Effector memory CD8-positive, alpha-beta T cell (primary cell): ENCODE results near the gene NAV3.

Source experiments
- ATAC-seq: fragments of 150-1000 bp; cut with Tn5 transposase; replicated peaks from 2 replicates; pipeline ENCODE4 v1.10.0; 2021; ENCODE audit warnings: mild to moderate bottlenecking, moderate library complexity
- DNase-seq, 3 experiments: peaks; one replicate each; pipeline ENCODE4 v3.0.0; 2021
- H3K27ac Mint-ChIP-seq, 2 donors: one replicate each; pipeline ENCODE4 v1.8.0; 2022; ENCODE audit warnings: mild to moderate bottlenecking in 2 of 2, mixed read lengths in 2 of 2, moderate library complexity in 2 of 2
- H3K27me3 Mint-ChIP-seq, 2 donors: one replicate each; pipeline ENCODE4 v1.8.0; 2022; ENCODE audit warnings: mixed read lengths in 2 of 2
- H3K36me3 Mint-ChIP-seq: one replicate; pipeline ENCODE4 v1.8.0; 2022; ENCODE audit warnings: mild to moderate bottlenecking, moderate library complexity, mixed read lengths; ENCODE audit not compliant: insufficient read depth
- H3K4me1 Mint-ChIP-seq, 2 donors: one replicate each; pipeline ENCODE4 v1.8.0; 2022; ENCODE audit warnings: low read depth in 2 of 2, mixed read lengths in 2 of 2
- H3K4me3 Mint-ChIP-seq, 2 donors: one replicate each; pipeline ENCODE4 v1.8.0; 2022; ENCODE audit warnings: mild to moderate bottlenecking in 2 of 2, mixed read lengths in 2 of 2, moderate library complexity in 2 of 2
- H3K9me3 Mint-ChIP-seq, 2 donors: one replicate each; pipeline ENCODE4 v1.8.0; 2022; ENCODE audit warnings: mixed read lengths in 2 of 2

The NAV3 gene

DNA sequence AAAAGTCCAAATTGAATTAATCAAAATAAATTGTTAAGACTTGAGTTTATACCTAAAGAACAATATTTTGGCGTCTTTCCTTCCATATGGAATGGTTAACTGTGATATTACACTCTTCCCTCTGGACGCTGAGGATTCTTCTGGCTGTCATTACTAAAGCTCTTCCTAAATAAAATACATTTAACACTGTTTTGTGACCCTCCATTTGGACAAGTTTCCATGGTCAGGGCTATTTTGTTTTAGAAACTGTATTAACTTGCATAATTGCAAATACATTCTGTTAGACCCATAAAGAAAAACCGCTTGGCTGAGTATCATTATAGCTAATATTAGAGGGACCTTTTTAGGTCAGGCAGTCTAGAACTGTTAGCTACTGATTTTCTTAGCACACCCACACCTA is 87.4 kb downstream of the NAV3 start:
- Mint-ChIP-seq H3K36me3 (no peaks in the 10 kb centered on the region), H3K9me3 (peaks cover 10 to 15% of the 10 kb centered on the region in 2 donors), H3K27me3 (no peaks in the 10 kb centered on the region), H3K4me1 (no peaks in the 10 kb centered on the region), H3K4me3 (no peak overlapping the region), H3K27ac (no peak overlapping the region)
- ATAC-seq, result no peak
- no peak for DNase-seq

DNA sequence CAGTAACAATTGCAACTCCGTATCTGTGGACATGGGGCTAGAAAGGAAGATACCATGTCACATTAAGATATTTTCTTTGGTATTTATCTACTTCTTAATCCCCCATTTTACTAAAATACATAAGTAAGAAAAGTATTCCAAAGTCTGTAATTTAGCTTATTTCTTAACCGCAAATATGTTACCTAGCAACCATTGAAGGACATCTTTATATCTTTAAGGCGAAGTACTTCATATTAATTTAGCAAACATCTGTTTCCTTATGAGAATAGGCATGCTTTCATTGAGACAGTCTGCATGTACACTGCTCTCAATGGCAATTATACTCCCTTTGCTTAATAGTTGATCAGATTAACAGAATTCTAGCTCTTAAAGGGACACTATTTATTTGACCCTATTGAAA is 88.8 kb downstream of the NAV3 start:
- no peak for DNase-seq
- Mint-ChIP-seq H3K9me3 (peaks cover 10 to 22% of the 10 kb centered on the region in 2 donors), H3K4me3 (no peak overlapping the region), H3K27ac (no peak overlapping the region), H3K4me1 (no peaks in the 10 kb centered on the region), H3K36me3 (no peaks in the 10 kb centered on the region), H3K27me3 (no peaks in the 10 kb centered on the region)
- ATAC-seq, result no peak

DNA sequence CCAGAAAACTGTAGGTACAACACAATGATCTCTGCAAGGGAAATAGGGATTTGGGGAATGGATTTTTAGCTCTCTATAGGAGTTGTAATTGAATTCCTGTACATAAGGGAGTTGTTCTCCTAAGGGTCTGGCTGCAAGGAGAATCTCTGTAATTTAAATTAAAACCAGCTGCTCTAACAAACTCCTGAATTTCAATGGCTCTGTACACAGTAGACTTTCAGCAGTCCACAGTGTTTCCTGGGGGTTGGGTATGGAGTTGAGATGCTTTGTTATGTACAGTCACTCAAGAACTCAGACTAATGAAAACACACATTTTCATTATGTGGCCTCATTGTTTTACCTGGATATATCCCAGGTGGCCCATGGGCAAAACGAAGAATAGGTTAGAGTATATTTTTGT is 93.2 kb downstream of the NAV3 start:
- no peaks in the 10 kb centered on the region for H3K4me1 Mint-ChIP-seq
- no peaks in the 10 kb centered on the region for H3K27me3 Mint-ChIP-seq
- DNase-seq (no peak), ATAC-seq (no peak)
- H3K9me3 Mint-ChIP-seq, result peaks cover 3 to 13% of the 10 kb centered on the region in 2 donors
- H3K36me3 Mint-ChIP-seq, result no peaks in the 10 kb centered on the region
- no peak overlapping the region for H3K4me3 Mint-ChIP-seq
- H3K27ac Mint-ChIP-seq, result no peak overlapping the region

DNA sequence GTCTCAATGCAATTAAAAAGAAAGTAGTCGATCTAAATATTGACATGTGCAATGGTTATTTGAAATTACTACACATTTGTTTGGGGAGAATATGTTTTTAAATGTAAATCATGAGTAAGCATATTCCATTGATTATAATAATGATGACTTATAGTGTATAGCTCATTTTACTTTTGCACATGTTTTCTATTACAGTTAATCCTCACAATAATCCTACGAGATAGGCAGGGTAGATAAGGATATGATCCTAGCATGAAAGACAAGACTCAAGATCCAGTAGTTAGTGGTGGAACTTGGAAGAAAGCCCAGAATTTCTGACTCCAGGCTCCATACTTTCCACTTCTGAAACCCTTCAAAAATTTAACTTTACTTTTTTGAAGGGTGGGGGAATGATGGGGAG is 94.0 kb downstream of the NAV3 start:
- ATAC-seq, result no peak
- H3K9me3 Mint-ChIP-seq, result peaks cover 3 to 13% of the 10 kb centered on the region in 2 donors
- DNase-seq, result no peak

DNA sequence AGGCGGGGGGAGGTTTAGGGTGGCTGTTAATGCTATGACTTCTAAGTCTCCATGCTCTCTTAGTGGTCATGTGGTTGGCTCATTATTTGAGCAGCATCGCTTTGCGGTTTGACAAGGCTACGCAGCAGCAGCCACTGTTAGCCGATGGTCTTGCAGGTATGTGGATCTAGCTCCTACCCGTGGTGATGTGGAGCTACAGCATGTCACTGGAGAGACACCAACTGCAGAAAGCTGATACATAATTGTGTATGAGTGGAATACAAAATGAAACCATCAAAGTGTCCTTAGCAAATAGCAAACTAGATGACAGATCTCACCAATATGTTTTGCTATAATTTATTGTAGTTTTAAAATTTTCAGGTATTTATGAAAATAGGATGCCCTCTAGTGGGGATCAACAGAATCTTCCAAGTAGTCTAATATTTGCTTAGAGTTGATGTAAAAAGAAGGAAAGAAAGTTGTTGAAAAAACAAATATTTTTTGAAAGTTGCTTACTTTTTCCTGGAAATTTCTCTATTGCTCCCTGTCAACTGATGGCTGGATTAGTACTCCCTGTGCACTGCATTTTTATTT is 94.9 kb downstream of the NAV3 start:
- DNase-seq, result no peak
- Mint-ChIP-seq H3K4me3 (no peak overlapping the region), H3K36me3 (no peaks in the 10 kb centered on the region), H3K27ac (no peak overlapping the region), H3K4me1 (no peaks in the 10 kb centered on the region), H3K9me3 (peaks cover 3 to 13% of the 10 kb centered on the region in 2 donors), H3K27me3 (no peaks in the 10 kb centered on the region)
- no peak for ATAC-seq

More for the DNA sequence above, 94.0 kb downstream of the NAV3 start:
- H3K4me3 Mint-ChIP-seq, result no peak overlapping the region
- no peak overlapping the region for H3K27ac Mint-ChIP-seq
- no peaks in the 10 kb centered on the region for H3K27me3 Mint-ChIP-seq
- no peaks in the 10 kb centered on the region for H3K4me1 Mint-ChIP-seq
- H3K36me3 Mint-ChIP-seq, result no peaks in the 10 kb centered on the region

DNA sequence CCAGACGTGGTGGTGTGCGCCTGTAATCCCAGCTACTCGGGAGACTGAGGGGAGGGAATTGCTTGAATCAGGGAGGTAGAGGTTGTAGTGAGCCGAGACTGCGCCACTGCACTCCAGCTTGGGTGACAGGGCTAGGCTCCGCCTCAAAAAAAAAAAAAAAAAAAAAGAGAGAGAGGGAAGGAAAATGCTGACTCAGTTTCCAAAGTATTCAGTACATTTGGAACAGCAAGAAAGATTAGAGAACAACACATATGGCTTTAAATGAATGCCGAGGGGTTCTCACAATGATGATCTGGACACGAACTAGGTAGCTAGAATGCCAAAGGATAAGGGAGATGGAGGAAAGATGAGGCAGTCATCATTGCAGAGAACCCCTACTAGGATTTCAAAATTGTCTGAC is 97.4 kb downstream of the NAV3 start:
- Mint-ChIP-seq H3K36me3 (no peaks in the 10 kb centered on the region), H3K9me3 (peaks cover 2 to 7% of the 10 kb centered on the region in 2 donors), H3K4me3 (no peak overlapping the region), H3K27ac (no peak overlapping the region), H3K27me3 (no peaks in the 10 kb centered on the region), H3K4me1 (no peaks in the 10 kb centered on the region)
- no peak for DNase-seq
- ATAC-seq, result no peak

DNA sequence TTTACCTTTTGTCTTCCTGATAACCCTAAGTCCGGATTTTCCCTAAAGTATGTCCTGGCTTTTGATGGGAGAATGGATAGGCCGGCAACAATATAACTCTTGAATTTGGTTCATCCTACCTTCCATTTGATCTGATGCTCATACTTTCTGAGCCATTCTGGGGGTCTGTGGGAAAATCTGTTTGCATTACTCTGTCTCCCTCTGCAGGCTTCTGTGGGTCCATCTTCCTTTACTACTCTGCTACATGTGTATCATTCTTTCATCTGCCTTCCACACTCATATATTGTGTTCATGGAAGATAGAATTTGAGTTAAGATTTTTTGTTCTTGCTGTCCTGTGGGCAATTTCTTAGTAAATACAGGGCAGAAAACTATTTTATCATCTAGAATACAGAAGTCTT is 101.5 kb downstream of the NAV3 start:
- peaks cover 0 to 7% of the 10 kb centered on the region in 2 donors for H3K9me3 Mint-ChIP-seq
- H3K4me1 Mint-ChIP-seq, result no peaks in the 10 kb centered on the region
- no peak for ATAC-seq
- no peak overlapping the region for H3K27ac Mint-ChIP-seq
- H3K4me3 Mint-ChIP-seq, result no peak overlapping the region
- no peaks in the 10 kb centered on the region for H3K36me3 Mint-ChIP-seq
- no peak for DNase-seq
- H3K27me3 Mint-ChIP-seq, result no peaks in the 10 kb centered on the region

DNA sequence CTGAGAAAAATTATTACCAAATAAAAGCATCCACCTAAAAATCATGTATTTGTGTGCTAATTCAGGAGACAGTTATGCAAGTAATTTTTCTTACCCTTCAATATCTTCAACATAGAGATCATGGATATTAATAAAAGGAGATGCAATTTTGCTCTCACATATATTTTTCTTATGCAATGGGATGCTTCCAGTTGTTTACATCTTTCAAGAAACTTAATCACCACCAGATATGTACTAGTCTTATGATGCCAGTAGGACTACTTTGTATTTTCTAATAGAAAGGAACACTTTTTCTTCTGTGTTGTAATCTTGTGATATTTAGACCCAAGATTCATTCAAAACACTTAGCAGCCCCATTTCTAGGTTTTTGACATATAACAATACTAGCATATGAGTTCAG is 107.6 kb downstream of the NAV3 start:
- ATAC-seq (no peak), DNase-seq (no peak)
- Mint-ChIP-seq H3K27ac (no peak overlapping the region), H3K4me3 (no peak overlapping the region), H3K36me3 (no peaks in the 10 kb centered on the region), H3K9me3 (peaks cover 5 to 13% of the 10 kb centered on the region in 2 donors), H3K27me3 (no peaks in the 10 kb centered on the region), H3K4me1 (no peaks in the 10 kb centered on the region)

DNA sequence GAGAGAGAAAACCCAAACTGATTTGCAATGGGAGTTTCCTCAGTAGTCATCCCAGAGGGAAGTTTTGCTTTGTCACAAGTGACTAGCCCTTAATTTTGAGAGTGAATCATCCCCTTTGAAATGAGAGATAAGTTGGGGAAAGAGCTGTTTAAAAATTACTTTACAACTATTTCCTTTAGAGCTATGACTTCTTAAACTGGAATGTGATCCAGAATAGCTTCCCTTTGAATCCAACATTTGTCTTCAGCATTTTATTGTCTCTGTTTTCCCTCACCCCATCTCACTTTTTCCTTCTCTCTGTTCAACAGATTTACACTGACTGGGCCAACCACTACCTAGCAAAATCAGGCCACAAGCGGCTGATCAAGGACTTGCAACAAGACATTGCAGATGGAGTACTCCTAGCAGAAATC is 109.3 kb downstream of the NAV3 start:
- ATAC-seq (no peak), DNase-seq (no peak)
- H3K4me1 Mint-ChIP-seq, result no peaks in the 10 kb centered on the region
- H3K27ac Mint-ChIP-seq, result no peak overlapping the region
- H3K9me3 Mint-ChIP-seq, result peaks cover 4 to 21% of the 10 kb centered on the region in 2 donors
- no peaks in the 10 kb centered on the region for H3K27me3 Mint-ChIP-seq
- H3K36me3 Mint-ChIP-seq, result no peaks in the 10 kb centered on the region
- no peak overlapping the region for H3K4me3 Mint-ChIP-seq

DNA sequence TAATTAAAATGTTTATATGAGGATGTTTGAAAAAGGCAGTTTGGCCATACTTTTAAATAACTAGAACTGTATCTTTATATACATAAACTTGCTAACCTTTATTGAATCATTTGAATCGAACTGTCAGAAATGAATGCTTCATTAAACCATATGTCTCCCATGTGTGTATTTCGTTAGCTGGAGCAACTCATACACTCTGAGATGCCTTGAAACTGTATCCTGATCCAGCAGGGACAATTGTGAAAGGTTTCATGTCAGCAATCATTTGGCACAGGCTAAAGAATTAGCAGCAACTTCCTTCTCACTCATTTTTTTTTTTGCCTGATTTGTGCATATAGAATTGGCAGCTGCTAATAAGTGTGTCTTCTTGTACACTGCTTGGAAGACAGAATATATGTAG is 109.9 kb downstream of the NAV3 start:
- Mint-ChIP-seq H3K27ac (no peak overlapping the region), H3K27me3 (no peaks in the 10 kb centered on the region), H3K4me1 (no peaks in the 10 kb centered on the region), H3K36me3 (no peaks in the 10 kb centered on the region), H3K9me3 (peaks cover 4 to 21% of the 10 kb centered on the region in 2 donors), H3K4me3 (no peak overlapping the region)
- no peak for ATAC-seq
- no peak for DNase-seq

DNA sequence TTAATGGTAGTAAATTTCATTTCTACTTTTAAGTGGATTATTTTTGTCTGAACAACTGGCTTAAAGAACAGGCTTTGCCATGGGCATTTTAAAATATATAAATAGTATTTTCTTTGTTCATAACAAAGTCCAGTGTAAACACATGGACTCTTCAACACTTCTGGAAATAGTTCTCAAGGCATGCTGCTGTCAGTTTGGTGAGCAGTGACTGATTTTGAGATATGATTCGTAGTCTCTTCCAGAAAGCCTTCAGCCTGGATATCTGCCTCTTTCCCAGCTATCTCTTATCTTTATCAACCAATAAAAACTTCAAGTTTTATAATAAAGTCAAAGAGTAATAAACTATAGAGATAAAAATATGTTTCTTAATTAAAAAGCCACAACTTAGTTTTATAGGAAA is 110.7 kb downstream of the NAV3 start:
- no peaks in the 10 kb centered on the region for H3K27me3 Mint-ChIP-seq

DNA sequence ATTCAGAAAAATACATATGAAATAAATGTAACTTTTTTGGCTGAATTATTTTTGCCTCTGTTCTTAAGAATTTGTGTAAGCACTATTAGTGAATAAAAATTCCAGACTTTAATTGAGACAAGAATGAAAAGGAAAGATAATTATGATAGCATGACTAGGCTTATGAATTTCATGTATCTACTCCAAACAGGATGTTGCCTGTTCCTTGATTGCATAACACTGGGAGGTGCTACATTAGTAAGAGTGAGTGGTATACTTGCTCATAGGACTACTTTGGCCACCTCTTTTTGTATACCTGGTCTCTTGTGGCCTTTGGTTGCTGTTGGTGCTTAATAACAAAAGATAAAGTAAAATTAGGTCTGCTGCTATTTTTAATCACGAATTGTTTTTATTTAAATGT is 112.8 kb downstream of the NAV3 start:
- ATAC-seq (no peak), DNase-seq (no peak)
- Mint-ChIP-seq H3K9me3 (peaks cover 3 to 21% of the 10 kb centered on the region in 2 donors), H3K4me3 (no peak overlapping the region), H3K27me3 (no peaks in the 10 kb centered on the region), H3K27ac (no peak overlapping the region), H3K4me1 (no peaks in the 10 kb centered on the region), H3K36me3 (no peaks in the 10 kb centered on the region)

More for the DNA sequence above, 110.7 kb downstream of the NAV3 start:
- peaks cover 3 to 21% of the 10 kb centered on the region in 2 donors for H3K9me3 Mint-ChIP-seq
- no peaks in the 10 kb centered on the region for H3K4me1 Mint-ChIP-seq
- ATAC-seq, result no peak
- DNase-seq, result no peak
- H3K36me3 Mint-ChIP-seq, result no peaks in the 10 kb centered on the region
- H3K4me3 Mint-ChIP-seq, result no peak overlapping the region
- H3K27ac Mint-ChIP-seq, result no peak overlapping the region

DNA sequence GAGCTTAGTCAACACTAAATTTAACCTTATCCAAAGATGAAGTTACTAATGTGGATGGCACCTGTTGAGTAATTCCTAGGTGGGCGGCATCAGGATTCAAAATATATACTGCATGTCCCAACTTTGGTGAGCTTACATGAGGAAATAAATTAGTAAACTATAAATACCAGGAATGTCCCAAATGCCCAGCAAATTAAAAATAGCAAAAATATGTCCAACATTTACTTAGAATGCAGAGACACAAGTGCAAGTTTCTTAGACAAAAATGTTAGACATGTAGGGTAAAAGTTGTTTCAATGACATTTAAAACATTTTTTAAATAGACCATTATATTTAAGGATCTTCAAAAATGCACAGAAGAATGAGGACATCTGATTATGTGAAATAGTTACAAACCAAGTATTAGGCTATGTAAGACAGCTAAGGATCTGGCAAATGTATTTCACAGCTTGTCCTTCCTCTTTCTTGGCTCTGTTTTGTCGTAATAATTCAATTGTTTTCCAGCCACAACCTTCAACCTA is 115.9 kb downstream of the NAV3 start:
- no peak overlapping the region for H3K4me3 Mint-ChIP-seq
- no peak overlapping the region for H3K27ac Mint-ChIP-seq
- no peaks in the 10 kb centered on the region for H3K4me1 Mint-ChIP-seq
- ATAC-seq, result no peak
- H3K27me3 Mint-ChIP-seq, result no peaks in the 10 kb centered on the region
- H3K9me3 Mint-ChIP-seq, result peaks cover 3 to 8% of the 10 kb centered on the region in 2 donors
- DNase-seq, result no peak
- no peaks in the 10 kb centered on the region for H3K36me3 Mint-ChIP-seq

DNA sequence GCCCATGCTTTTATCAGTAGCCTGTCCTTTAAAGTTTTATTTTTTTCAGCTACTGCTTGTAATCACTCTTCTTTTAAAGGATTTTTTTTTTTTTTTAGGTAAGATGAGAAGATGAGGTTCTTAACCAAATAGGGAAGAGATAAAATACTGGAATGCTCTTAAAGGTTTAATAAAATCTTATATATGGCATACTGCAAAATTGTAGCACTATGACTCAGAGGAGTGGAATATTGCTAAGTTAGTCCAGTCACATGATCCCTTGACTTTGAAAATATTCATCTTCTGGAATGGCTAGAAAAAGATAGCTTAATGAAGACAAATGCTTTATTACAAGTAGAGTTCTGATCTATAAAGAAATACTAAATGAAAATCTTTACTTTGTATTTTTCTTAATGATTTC is 116.6 kb downstream of the NAV3 start:
- no peaks in the 10 kb centered on the region for H3K27me3 Mint-ChIP-seq
- H3K4me3 Mint-ChIP-seq, result no peak overlapping the region
- no peaks in the 10 kb centered on the region for H3K4me1 Mint-ChIP-seq
- peaks cover 3 to 8% of the 10 kb centered on the region in 2 donors for H3K9me3 Mint-ChIP-seq
- no peaks in the 10 kb centered on the region for H3K36me3 Mint-ChIP-seq
- H3K27ac Mint-ChIP-seq, result no peak overlapping the region
- ATAC-seq, result no peak
- DNase-seq, result no peak
